ENCODE data around the gene NPC1. TPM values are rescaled to one million over a fixed set of nuclear protein-coding genes. Genes with fewer than 3 reads are reported as not detected.

The NPC1 gene
- total and polyA plus RNA-seq, 2 donors (not counting 3 experiments of a cell fraction or from before 2014, with no cell fraction given), result 40.6 to 45.2 TPM

DNA sequence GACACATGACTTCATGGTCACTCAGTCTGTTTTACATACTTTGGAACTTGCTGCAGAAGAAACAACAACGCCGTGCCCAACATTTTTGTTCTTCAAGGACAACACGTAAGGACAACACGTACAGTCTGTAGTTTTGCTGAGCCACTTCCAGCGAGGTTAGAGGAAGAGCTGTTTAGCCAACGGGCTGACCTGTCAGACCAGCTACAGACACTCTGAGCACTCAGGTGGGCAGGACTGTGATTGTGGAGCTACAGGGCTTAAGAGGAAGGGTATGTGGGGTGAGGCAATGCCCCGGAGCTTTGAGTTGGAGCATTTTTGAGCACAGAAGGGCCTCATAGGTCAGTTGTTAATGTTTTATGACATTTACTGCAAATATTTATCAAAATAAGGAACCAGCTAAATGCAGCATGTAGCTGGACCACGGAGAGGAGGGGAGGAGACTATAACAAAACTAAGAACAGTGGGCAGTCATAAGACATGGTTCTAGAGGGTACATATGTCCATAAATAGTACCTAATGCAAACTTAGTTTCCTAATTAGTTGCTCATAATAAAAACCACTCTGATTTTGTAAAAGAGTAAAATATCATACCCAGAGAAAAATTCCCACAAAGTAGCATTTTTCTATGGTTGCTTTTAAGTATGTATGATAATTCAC is 26.3 kb upstream of the NPC1 start:
- Histone ChIP-seq H3K27me3 (ENCODE audit: control insufficient read depth in 2 of 2, insufficient read depth in 2 of 2, low read length in 2 of 2) (peaks cover 5 to 10% of the 10 kb centered on the region in 2 experiments), H3K4me1 (ENCODE audit: control insufficient read depth, extremely low read depth, insufficient read depth, low read length) (no peaks in the 10 kb centered on the region), H3K79me2 (ENCODE audit: control insufficient read depth, insufficient read depth, low read length) (no peaks in the 10 kb centered on the region), H4K20me1 (replicated peaks; ENCODE audit: control insufficient read depth, extremely low read depth, insufficient read depth, low read length) (no peaks in the 10 kb centered on the region), H3K9me3 (replicated peaks; ENCODE audit: control insufficient read depth, insufficient read depth, low read length) (no peaks in the 10 kb centered on the region), H3K4me2 (ENCODE audit: insufficient read depth, low read length) (no peak overlapping the region), H3K36me3 (ENCODE audit: control insufficient read depth in 2 of 2, extremely low read depth in 1 of 2, insufficient read depth in 2 of 2, low read length in 2 of 2) (no peaks in the 10 kb centered on the region), H2AFZ (ENCODE audit: low read depth, low read length) (no peak overlapping the region), H3K9me1 (replicated peaks; ENCODE audit: control insufficient read depth, extremely low read depth, insufficient read depth, low read length) (no peaks in the 10 kb centered on the region), H3K9ac (replicated peaks; ENCODE audit: extremely low read depth, insufficient read depth, low read length) (no peak overlapping the region), H3K4me3 (replicated peaks in 1 of 3; ENCODE audit: insufficient read depth in 1 of 3, low read depth in 1 of 3, low read length in 3 of 3) (no peak overlapping the region), H3K27ac (ENCODE audit: insufficient read depth, low read depth, low read length) (no peak overlapping the region)
- dilution Hi-C loops (cut with MboI; ENCODE audit: extremely low pct_ligation_motif_present, low sequenced_read_pairs) (loop anchor here (25.0 kb wide), 1 partner anchor 500 kb away; no protein-coding TSS in a partner anchor), intact Hi-C loops (cut with micrococcal nuclease) (no loop called here)
- TF ChIP-seq, protein P1, sequence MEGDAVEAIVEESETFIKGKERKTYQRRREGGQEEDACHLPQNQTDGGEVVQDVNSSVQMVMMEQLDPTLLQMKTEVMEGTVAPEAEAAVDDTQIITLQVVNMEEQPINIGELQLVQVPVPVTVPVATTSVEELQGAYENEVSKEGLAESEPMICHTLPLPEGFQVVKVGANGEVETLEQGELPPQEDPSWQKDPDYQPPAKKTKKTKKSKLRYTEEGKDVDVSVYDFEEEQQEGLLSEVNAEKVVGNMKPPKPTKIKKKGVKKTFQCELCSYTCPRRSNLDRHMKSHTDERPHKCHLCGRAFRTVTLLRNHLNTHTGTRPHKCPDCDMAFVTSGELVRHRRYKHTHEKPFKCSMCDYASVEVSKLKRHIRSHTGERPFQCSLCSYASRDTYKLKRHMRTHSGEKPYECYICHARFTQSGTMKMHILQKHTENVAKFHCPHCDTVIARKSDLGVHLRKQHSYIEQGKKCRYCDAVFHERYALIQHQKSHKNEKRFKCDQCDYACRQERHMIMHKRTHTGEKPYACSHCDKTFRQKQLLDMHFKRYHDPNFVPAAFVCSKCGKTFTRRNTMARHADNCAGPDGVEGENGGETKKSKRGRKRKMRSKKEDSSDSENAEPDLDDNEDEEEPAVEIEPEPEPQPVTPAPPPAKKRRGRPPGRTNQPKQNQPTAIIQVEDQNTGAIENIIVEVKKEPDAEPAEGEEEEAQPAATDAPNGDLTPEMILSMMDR (IDR thresholded peaks at IDR 0.05; ENCODE audit: extremely low read depth in 1 of 2, insufficient read depth in 1 of 2, low read depth in 1 of 2, low read length in 2 of 2), result no peak
- TF ChIP-seq EZH2 (IDR thresholded peaks at IDR 0.05; ENCODE audit: borderline replicate concordance, low read depth, low read length, severe bottlenecking) (no peak), POLR2AphosphoS5 (IDR thresholded peaks at IDR 0.05; ENCODE audit: insufficient read depth, low read depth, low read length) (no peak), GATA2 (IDR thresholded peaks at IDR 0.05; ENCODE audit: insufficient read depth, insufficient read length, low read depth, low read length) (no peak)
- TF ChIP-seq, protein P2, sequence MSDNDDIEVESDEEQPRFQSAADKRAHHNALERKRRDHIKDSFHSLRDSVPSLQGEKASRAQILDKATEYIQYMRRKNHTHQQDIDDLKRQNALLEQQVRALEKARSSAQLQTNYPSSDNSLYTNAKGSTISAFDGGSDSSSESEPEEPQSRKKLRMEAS (IDR thresholded peaks at IDR 0.05; ENCODE audit: insufficient read depth, insufficient read length), result no peak
- ChIA-PET CTCF (interaction anchor here (1.4 to 8.0 kb wide), 3 partner anchors 9 to 90 kb away, joined by 8 to 34 read pairs (median 10); no protein-coding TSS in a partner anchor), POLR2A (no interaction called here)
- FAIRE-seq (no peak), DNase-seq (ENCODE audit: low read depth, low spot score) (no peak)
- no TSS peak for BruUV-seq (replicated peaks)

Data from endothelial cell of umbilical vein (primary cell).